Stimulated activated memory B cell treated with anti-CD40 and anti-IgM and Interleukin-4, amounts not matched to agents 10 μg/mL and 1 μg/mL and 100 μg/mL, for 72 hours (primary cell): Measurements from ENCODE around the gene ZNF710.
A peak's percentile ranks its signal among the peaks of the same experiment; 100 is the strongest.

Experiments used
- ATAC-seq: fragments of 150-1000 bp; cut with Tn5 transposase; 2 replicates; pipeline ENCODE4 v1.10.0; 2021
- H3K27ac Mint-ChIP-seq: one replicate; pipeline ENCODE4 v1.8.0; 2022; ENCODE audit warnings: mild to moderate bottlenecking, mixed read lengths
- H3K27me3 Mint-ChIP-seq: one replicate; pipeline ENCODE4 v1.8.0; 2022; ENCODE audit warnings: mixed read lengths
- H3K36me3 Mint-ChIP-seq: one replicate; pipeline ENCODE4 v1.8.0; 2022; ENCODE audit warnings: mixed read lengths
- H3K4me1 Mint-ChIP-seq: one replicate; pipeline ENCODE4 v1.8.0; 2022; ENCODE audit warnings: mixed read lengths
- H3K4me3 Mint-ChIP-seq: one replicate; pipeline ENCODE4 v1.8.0; 2022; ENCODE audit warnings: mild to moderate bottlenecking, moderate library complexity, mixed read lengths
- H3K9me3 Mint-ChIP-seq: one replicate; pipeline ENCODE4 v1.8.0; 2022; ENCODE audit warnings: mixed read lengths

ZNF710 gene

DNA sequence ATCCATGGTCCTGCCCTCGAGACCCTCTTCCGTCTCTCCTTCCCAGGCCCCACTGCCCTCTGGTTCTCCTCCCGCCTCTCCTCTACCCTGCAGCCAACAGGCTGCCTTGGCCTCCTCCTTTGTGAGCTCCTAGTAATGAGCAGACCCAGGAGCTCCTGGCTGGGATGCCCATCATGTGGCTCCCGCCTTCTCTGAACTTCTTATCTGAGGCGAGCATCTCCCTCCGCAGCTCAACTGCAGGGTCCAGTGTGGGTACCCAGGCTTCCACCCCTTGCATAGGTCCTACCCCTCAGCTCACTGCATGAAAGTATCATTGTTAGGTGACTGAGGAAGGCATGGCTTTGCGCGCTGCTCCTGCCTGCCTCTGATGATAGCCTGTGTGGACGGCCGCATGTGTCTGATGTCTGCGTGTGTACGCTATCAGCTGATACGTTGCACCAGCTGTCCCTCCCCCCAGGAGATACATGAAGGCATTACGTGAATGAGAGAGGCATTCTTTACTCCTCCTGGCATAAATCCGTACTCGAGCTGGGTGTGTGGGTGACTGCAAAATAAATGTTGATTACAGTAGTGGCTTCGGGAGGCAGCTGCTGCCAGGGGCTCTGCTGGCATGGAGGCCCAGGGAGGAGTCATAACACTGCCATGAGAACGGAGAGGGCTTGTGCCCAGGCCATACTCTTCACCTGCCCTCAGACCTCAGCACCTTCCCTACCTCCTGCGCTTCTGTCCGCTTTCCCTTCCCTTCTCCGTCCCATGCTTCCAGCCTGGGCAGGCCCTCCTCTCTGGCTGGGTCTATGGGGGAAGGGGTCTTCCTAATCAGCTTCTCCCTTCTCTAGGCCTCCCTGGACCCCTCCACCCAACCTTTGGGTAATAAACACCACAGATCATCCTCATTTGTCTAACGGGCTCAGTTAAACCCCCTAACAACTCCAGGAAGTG, 48.8 kb downstream of the ZNF710 start:
- no peak for ATAC-seq
- Mint-ChIP-seq H3K27ac (peak overlapping the region; percentile 99), H3K9me3 (no peaks in the 10 kb centered on the region), H3K36me3 (peaks cover 10% of the 10 kb centered on the region), H3K27me3 (no peaks in the 10 kb centered on the region), H3K4me3 (no peak overlapping the region), H3K4me1 (peaks cover 68% of the 10 kb centered on the region)

DNA sequence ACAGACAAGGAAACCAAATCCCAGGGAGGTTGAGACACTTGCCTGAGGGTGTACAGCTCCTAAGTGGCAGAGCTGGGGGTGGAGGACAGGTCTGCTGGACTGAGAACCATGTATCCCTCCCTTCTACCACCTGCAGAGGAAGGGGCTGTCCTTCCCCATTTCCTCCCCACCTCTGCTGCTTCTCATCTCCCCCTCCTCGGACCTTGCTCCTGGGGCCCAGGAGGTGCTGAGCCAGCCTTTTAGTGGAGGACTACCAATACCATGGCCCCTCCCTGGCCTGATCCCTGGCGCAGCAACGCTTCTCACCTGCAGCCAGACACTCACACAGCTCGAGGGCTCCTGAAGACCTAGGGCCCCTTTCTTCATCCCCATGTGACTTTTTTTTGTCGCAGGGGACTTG, 50.8 kb downstream of the ZNF710 start:
- ATAC-seq = no peak
- Mint-ChIP-seq H3K27ac (peak overlapping the region; percentile 89), H3K4me3 (no peak overlapping the region), H3K4me1 (peaks cover 56% of the 10 kb centered on the region), H3K9me3 (no peaks in the 10 kb centered on the region), H3K36me3 (peaks cover 10% of the 10 kb centered on the region), H3K27me3 (no peaks in the 10 kb centered on the region)

DNA sequence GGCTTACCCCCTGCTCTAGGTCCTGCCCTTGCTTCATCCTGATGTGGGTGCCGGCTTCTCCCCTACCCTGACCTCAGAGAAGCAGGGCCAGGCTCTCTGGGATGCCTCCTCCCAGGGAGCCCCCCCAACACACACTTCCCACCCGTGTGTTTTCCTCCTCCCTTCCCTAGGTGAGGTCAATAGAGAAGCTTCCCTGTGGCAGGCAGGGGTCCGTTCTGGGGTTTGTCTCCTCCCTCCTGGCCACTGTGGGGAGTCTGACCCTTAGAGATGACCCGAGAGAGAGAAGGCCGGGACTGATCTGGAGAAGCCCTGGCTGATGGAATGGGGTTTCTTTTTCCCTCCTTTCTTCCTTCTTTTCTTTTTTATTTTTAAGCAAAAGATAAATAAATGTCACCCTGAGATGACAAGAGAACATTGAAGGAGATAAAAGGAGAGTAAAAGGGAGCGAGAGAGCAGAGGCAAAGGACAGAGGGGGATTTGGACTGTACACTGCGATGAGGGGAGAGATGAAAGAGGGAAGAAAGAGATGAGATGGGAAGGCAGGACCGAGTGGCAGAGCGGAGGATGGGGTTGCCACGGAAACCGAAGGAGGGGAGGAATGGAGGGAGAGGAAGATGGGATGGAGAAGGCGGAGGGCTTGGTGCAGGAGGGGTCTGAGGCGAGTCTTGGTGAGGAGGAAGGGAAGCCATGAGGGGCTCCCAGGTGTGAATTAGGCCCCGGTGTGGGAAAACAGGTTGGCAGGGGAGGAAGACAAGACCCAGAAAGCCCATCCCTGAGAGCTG, 52.8 kb downstream of the ZNF710 start:
- H3K9me3 Mint-ChIP-seq = no peaks in the 10 kb centered on the region
- peaks cover 66% of the 10 kb centered on the region for H3K4me1 Mint-ChIP-seq
- no peak overlapping the region for H3K4me3 Mint-ChIP-seq
- H3K27ac Mint-ChIP-seq = peak overlapping the region; percentile 89
- ATAC-seq = no peak
- H3K27me3 Mint-ChIP-seq = no peaks in the 10 kb centered on the region
- peaks cover 10% of the 10 kb centered on the region for H3K36me3 Mint-ChIP-seq

DNA sequence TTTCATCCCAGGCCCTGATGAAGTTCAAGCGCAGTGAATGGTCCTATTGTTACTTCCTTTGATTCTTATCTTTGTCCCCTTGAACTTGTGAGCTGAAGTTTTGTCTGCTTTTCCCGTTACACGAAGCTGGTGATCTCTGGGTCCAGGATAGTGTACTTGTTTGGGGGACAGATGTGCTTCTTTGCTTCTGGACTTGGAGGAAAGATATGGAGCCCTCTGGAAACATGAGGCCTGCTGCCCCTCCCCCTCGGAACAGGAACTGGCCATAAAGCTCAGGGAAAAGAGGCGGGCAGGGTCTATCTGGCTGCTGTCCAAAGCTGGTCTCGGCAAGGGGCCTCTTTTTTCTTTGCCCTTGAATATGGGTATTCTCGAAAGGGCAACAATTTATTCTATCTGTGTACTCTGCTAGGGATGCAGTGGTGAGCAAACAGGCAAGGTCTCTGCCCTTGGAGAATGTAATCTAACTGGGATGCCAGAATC, 53.5 kb downstream of the ZNF710 start:
- peak overlapping the region; percentile 89 for H3K27ac Mint-ChIP-seq
- no peak for ATAC-seq
- H3K4me1 Mint-ChIP-seq = peaks cover 68% of the 10 kb centered on the region
- no peaks in the 10 kb centered on the region for H3K27me3 Mint-ChIP-seq
- no peak overlapping the region for H3K4me3 Mint-ChIP-seq
- H3K9me3 Mint-ChIP-seq = no peaks in the 10 kb centered on the region
- peaks cover 10% of the 10 kb centered on the region for H3K36me3 Mint-ChIP-seq

DNA sequence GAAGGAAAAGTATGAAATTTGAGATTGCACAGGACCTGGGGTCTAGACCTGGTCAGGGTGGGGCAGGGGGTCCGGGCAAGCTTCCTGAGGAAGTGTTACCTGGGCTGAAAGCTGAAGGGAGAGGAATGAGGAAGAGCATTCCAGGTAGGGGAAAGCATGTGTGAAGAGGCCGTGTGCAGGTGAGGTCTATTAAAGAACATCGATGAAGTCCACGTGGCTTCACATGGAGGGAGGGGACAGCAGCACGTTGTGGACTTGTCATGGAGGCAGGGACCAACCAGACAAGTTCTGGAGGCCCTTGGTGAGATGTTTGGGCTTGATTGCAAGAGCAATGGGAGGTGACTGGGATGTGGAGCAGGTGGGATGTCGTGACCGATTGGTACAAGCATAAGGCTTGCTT, 54.1 kb downstream of the ZNF710 start:
- Mint-ChIP-seq H3K9me3 (no peaks in the 10 kb centered on the region), H3K27me3 (no peaks in the 10 kb centered on the region), H3K27ac (peak overlapping the region; percentile 89), H3K4me3 (no peak overlapping the region), H3K4me1 (peaks cover 68% of the 10 kb centered on the region), H3K36me3 (peaks cover 9% of the 10 kb centered on the region)
- no peak for ATAC-seq

DNA sequence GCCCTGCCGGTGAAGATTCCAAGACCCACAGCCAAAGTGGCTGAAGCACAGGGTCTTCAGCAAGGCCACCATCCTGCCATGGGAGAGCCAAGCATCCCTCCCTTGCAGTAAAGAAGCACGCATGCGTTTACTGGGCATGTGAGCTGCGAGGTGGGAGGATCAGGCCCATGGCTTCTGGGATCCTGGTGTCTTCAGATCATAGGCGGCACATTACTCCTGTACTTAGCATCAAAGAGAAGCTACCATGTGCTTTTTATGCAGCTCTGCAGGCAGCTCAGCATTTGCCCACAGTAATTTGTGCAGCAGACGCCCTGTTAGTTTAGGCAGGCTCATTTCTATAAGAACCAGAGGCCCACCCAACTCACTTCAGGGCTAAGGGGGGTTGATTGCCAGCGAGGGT, 55.4 kb downstream of the ZNF710 start:
- Mint-ChIP-seq H3K27me3 (no peaks in the 10 kb centered on the region), H3K4me1 (peaks cover 70% of the 10 kb centered on the region), H3K36me3 (peaks cover 4% of the 10 kb centered on the region), H3K9me3 (no peaks in the 10 kb centered on the region), H3K27ac (peak overlapping the region; percentile 95), H3K4me3 (no peak overlapping the region)
- no peak for ATAC-seq

DNA sequence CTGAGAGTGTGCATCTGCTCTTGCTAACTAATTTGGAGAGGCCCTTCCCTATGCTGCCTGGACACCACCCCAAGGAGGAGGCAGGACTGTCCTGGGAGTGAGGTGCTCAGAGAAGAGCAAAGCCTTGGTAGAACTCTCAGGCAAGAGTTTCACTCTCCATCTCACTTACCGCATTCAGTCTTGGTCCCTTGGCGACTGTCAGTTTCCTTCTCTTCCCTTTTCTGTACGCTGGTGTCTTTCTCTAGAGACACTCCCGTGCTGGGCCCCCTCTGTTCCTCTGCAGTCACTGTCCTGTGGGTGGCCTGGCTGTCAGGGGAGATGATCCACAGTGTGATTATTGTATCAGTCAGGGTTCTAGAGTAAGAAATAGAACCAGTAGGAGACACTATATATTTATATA, 57.2 kb downstream of the ZNF710 start:
- no peak overlapping the region for H3K4me3 Mint-ChIP-seq
- ATAC-seq = peak; percentile 51

DNA sequence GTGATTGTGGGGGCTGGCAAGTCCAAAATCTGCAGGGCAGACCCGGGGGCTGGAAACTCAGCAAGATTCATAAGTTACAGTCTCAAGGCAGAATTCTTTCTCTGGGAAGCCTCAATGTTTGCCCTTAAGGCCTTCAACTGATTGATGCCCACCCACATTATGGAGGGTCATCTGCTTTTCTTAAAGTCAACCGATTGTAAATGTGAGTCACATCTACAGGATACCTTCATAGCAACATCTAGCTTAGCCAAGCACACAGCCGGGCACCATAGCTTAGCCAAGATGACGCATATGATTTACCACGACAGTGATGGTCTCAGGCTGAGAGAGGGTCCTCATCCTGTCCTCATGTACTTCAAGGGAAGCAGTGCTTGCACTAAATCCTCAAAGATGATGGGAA, 57.7 kb downstream of the ZNF710 start:
- peaks cover 4% of the 10 kb centered on the region for H3K36me3 Mint-ChIP-seq
- H3K27me3 Mint-ChIP-seq = no peaks in the 10 kb centered on the region
- H3K27ac Mint-ChIP-seq = peak overlapping the region; percentile 95
- no peak for ATAC-seq
- H3K4me1 Mint-ChIP-seq = peaks cover 82% of the 10 kb centered on the region
- peak overlapping the region; percentile 35 for H3K4me3 Mint-ChIP-seq
- H3K9me3 Mint-ChIP-seq = no peaks in the 10 kb centered on the region

More for the DNA sequence above, 57.2 kb downstream of the ZNF710 start:
- Mint-ChIP-seq H3K9me3 (no peaks in the 10 kb centered on the region), H3K27me3 (no peaks in the 10 kb centered on the region), H3K36me3 (peaks cover 4% of the 10 kb centered on the region), H3K27ac (peak overlapping the region; percentile 95), H3K4me1 (peaks cover 79% of the 10 kb centered on the region)

DNA sequence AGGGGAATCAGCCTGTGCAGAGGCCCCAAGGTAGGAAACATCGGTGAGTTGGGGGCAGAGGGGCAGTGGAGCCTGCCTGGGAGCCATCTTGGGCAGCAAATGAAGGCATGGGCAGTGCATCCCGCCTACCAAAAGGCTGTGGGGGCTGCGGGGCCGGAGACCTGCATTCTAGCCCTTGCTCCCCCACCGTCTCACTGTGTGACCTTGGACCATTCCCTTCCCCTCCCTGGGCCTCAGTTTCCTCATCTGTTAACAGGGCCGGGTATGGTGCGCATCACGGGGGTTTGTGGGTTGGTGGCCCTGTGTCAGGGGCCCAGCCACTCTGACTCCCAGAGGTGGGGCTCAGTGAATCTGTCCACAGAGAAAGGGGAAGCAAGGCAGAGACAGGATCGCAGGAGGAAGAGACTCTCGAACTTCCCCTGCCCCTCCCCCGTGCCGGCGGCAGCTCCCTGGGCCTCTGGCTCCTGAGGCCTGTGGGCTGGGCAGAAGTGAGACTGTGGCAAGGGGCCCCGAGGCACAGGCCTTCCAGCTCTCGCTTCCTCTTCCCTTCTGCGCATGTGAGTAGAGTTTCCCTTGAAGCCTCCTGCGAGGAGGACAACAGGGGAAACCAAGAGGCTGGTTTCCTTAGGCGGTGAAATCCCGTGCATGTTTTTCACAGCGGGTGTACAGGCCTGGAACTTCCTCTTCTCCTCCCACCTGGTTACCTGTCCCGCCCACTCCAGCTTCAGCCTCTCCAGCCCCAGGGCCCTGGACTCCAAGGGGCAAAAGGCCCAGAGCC, 58.3 kb downstream of the ZNF710 start:
- H3K9me3 Mint-ChIP-seq = no peaks in the 10 kb centered on the region
- peak; percentile 94 for ATAC-seq
- peaks cover 82% of the 10 kb centered on the region for H3K4me1 Mint-ChIP-seq
- no peaks in the 10 kb centered on the region for H3K27me3 Mint-ChIP-seq
- H3K4me3 Mint-ChIP-seq = peak overlapping the region; percentile 38
- peak overlapping the region; percentile 95 for H3K27ac Mint-ChIP-seq
- no peaks in the 10 kb centered on the region for H3K36me3 Mint-ChIP-seq

DNA sequence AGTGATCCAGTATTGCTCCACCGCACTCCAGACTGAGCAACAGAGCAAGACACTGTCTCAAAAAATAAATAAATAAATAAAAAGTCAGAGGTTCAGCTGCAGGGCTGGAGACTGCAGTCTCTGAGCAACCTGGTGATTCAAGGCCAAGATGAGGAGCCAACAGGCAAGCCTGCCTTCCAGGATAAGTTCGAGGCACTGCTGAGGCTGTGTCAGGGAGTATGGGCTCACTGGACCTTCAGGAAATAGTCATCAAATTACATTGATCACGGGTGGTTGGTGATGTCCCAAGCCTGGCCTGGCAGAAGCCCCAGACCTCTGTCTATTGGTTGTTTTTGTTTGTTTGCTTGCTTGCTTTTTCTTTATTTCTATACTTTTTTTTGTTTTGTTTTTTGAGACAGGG, 59.7 kb downstream of the ZNF710 start:
- H3K4me1 Mint-ChIP-seq = peaks cover 84% of the 10 kb centered on the region
- H3K4me3 Mint-ChIP-seq = no peak overlapping the region
- H3K27me3 Mint-ChIP-seq = no peaks in the 10 kb centered on the region
- H3K9me3 Mint-ChIP-seq = no peaks in the 10 kb centered on the region
- no peaks in the 10 kb centered on the region for H3K36me3 Mint-ChIP-seq
- no peak for ATAC-seq
- peak overlapping the region; percentile 95 for H3K27ac Mint-ChIP-seq

DNA sequence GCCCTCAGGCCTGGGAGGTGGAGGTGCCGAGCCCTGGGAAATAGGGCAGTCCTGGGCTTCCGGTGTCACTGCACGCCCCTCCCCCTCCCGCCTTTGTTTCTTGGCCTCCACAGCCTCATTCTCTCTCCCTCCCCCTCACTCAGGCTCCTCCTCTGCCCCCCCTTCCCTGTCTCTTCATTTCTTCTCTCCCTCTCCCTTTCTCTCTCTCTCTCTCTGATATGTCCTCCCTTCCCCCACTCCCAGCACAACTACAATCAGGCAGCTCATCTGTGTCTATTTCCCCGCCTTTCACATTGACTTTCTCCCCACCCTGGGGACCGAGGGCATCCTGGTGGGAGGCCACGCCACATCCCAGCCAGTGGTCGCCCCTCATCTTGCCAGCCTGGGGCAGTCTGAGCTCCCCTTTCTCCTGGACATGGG, 60.9 kb downstream of the ZNF710 start:
- peak overlapping the region; percentile 95 for H3K27ac Mint-ChIP-seq
- H3K9me3 Mint-ChIP-seq = no peaks in the 10 kb centered on the region
- H3K4me1 Mint-ChIP-seq = peaks cover 81% of the 10 kb centered on the region
- H3K36me3 Mint-ChIP-seq = peaks cover 2% of the 10 kb centered on the region
- H3K4me3 Mint-ChIP-seq = peak overlapping the region; percentile 25
- ATAC-seq = no peak
- no peaks in the 10 kb centered on the region for H3K27me3 Mint-ChIP-seq

DNA sequence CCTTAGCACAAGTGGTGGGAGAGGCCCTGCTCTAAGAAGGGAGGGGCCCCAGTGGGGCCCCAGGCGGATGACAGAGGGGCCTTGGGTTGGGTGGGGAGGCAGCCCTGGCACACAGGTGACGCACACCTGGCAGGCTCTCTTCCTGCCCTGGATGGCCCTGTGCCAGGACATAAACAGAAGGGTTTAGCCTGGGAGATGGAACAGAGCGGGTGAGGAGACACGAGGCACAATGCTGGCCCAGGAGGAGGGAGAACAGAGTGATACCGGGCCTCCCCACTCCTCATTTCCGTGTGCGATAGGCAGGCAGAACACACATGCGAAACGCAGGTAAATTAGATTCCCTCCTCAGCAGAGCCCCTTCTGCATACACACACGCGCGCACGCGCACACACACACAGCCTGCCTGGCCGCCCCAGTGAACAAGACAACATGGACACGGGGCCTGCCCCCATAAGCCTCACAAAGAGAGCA, 61.4 kb downstream of the ZNF710 start:
- ATAC-seq = no peak
- Mint-ChIP-seq H3K4me1 (peaks cover 77% of the 10 kb centered on the region), H3K4me3 (no peak overlapping the region), H3K36me3 (peaks cover 5% of the 10 kb centered on the region), H3K27me3 (no peaks in the 10 kb centered on the region), H3K27ac (peak overlapping the region; percentile 95), H3K9me3 (no peaks in the 10 kb centered on the region)

DNA sequence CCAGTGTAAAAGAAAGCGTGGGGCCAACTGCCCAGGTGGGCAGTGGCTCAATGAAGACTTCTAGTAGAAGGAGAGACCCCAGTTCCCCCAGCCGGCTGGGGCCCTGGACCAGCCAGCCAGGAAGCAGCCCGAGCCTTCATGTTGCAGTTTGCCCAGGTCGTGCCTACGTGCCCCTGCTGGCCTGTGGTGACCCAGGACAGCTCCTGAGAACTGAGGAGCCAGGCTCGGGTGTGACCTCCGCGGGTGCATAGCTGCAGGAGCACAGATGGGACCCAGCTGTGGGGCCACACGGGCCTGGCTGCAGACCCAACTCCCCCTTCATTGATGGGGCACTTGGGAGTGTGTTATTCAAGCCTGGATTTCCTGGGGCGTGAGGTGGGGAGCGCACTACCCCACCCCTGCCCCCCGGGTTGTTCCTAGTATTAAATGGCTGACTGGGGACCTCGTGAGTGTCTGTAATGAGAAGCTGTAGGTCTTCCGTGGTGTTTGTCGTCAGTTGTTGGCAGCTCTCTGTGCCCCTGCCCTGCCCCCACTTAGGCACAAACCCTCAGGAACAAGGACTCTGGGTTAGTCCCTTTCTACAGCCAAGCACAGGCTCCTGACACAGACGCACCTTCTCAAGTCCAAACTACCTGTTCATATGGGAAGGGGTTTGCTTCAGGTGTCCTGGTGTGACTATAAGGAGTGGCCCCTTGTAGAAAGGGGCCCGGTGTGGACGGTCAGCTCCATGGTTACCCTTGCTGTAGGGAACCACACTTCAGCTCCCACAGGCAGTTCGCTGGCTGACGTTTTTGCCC, 62.0 kb downstream of the ZNF710 start:
- Mint-ChIP-seq H3K36me3 (peaks cover 5% of the 10 kb centered on the region), H3K27me3 (no peaks in the 10 kb centered on the region), H3K27ac (peak overlapping the region; percentile 95), H3K4me3 (no peak overlapping the region), H3K9me3 (no peaks in the 10 kb centered on the region), H3K4me1 (peaks cover 71% of the 10 kb centered on the region)
- ATAC-seq = no peak

DNA sequence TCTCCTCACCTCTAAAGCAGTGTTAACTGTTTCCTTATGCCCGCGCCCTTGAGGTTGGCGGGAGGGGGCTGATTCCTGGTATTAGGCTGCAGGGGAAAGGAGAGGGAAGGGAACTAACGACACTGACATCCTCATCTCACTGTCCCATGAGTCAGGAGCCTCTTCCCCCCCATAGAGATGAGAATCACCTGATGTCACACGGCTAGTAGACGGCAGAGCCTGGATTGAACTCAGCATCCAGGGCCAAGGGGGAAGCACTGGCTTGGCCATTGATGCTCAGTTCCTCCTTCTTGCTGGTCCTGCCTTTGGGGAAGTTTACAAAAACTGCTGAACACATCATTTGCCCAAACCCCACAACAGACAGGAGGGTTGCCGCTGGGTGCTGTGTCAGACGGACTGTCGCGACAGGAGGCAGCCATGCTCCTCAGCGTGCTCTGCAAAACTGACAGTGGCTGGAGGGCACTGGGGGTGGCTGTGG, 62.7 kb downstream of the ZNF710 start:
- no peaks in the 10 kb centered on the region for H3K27me3 Mint-ChIP-seq
- peak; percentile 65 for ATAC-seq
- H3K9me3 Mint-ChIP-seq = no peaks in the 10 kb centered on the region
- H3K27ac Mint-ChIP-seq = peak overlapping the region; percentile 95
- H3K4me1 Mint-ChIP-seq = peaks cover 64% of the 10 kb centered on the region
- no peak overlapping the region for H3K4me3 Mint-ChIP-seq
- peaks cover 5% of the 10 kb centered on the region for H3K36me3 Mint-ChIP-seq
